ENCODE measurements around the gene LGI4.

The LGI4 gene

GRCh38 chr19:35084509-35084762 lies 50.4 kb downstream of the LGI4 start:
- DNase-seq = no peak

GRCh38 chr19:35083691-35084508 lies 51.0 kb downstream of the LGI4 start:
- no peak for DNase-seq

GRCh38 chr19:35081201-35081600 lies 53.7 kb downstream of the LGI4 start:
- DNase-seq = no peak

DNA sequence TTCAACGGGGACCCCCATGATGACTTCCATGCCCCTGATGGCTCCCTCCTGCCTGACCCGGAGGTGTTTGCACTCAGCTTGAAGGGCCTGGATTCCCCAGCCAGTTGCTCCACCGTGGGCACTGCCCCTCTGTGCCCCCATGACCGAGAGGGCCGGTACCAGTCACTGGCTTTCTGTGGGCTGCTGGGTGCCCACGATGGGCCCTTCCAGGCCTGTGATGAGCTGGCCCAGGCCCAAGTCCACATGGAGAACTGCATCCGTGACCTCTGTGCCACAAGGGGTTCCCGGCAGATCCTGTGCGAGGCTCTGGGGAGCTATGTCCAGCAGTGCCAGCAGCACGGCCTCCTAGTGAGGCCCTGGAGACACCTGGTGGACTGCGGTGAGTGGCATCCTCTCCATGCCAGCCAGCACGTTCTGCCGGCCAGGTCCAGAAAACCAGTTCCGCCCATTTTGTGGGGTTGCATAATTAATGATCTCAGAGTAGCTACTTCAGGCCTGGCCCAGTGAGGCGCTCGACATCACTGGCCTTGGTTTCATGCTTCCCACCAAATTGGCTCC lies 54.2 kb downstream of the LGI4 start:
- no peak for DNase-seq

DNA sequence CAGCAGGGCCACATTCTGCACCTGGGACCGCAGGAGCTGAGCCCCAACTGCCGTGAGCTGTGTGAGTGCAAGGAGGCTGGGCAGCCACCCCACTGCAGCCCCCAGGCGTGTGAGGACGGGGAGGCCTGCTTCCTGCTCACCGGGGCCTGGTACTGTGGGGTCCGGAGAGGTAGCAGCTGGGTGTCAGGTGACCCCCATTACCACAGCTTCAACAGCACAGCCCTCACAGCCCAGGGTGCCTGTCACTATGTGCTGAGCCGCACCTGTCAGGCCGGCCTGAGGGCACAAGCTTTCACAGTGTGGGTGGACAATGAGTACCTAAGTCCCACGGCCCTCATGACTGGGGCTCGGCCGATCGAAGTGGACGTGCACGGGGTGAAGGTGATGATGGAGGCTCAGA lies 55.0 kb downstream of the LGI4 start:
- DNase-seq = no peak

DNA sequence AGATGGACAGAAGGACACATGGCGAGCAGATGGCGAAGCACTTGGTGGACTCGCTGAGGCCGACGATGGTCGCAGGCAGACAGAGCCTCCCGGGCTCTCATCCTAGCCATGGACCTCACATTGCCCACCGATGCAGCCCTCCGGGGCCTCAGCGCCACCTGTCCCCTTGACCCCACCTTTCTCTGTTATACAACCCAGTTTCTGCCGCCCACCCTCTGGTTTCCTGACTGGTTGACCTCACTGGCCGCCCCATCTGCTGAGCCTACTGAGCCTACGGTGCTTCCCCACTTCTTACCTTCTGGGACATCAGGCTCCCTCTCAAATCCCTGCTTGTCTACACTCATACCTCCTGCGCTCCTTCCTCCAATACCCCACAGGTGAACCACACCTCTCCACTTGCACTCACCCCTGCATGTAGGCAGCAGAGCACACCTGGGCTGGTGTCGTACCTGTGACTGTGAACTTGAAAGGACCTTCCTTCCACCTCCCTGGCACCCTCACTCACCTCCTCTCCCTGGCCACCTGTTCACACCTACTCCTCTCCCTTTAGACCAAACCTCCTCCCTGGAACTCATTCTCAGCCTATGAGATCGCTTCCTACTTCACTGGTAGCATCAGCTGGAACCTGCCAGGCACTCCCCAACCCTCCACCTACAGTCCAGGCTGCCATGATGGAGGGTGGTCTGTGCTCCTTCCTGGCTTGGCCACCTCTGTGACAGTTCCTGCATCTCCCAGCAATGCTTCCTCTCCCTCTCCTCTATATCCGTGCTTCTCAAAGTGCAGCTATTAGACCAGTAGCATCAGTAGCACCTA lies 57.2 kb downstream of the LGI4 start:
- no peak for DNase-seq

- DNase-seq = no peak
These were observed 58.2 kb downstream of the LGI4 start for GRCh38 chr19:35076657-35077056.

DNA sequence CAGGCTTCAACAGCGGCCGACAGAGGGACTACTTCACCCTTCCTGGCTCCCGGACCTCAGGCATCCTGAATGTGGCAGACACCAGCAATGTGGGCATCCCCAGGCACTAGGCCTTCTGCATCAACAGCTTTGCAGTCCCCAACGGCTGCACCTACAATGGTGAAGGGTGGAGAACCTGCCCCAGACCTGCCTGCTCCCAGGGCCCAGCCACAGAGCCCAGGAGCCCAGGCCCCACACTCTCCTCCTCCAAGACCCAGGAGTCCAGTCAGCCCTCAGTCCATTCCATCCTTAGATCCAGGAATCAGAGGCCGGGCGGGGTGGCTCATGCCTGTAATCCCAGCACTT lies 58.9 kb downstream of the LGI4 start:
- no peak for DNase-seq

GRCh38 chr19:35075202-35076025 lies 59.4 kb downstream of the LGI4 start:
- no peak for DNase-seq

Data from eye (tissue), 1 donor.